ENCODE measurements around the gene PRKD1. TPM values are rescaled to one million over a fixed set of nuclear protein-coding genes. Genes with fewer than 3 reads are reported as not detected.
"Not testable (repeated sequence)": the region's sequence is repeated elsewhere in the genome, so short reads cannot be mapped to it uniquely, and the experiment has no call there.

PRKD1 gene
- total RNA-seq, 3 donors from 2014 or later (not counting 1 experiment from before 2014, with no cell fraction given): not detected

DNA sequence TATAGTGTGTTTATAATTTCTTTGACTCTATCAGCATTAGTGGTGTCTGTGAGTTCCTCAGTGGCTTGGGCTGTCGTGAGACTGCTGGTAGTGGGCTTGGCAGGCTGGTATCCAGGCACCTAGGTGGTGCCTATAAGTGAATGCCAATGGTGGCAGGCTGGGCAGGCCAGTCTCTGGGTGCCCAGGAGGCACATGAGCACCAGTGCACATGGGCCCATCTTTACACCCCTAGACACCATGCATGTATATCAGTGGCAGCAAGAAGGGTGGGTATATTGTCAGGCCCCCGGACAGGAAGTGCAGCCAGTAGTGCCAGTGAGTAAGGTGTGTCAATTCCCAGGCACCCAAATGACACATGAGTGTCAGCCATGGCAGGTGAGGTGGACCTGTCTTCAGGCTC lies 138.2 kb downstream of the PRKD1 start:
- Histone ChIP-seq H3K27ac (ENCODE audit: low read length) (no peak overlapping the region), H3K9me3 (ENCODE audit: control insufficient read depth, insufficient read depth, low read length) (peaks cover 3% of the 10 kb centered on the region), H3K27me3 (ENCODE audit: control insufficient read depth, insufficient read depth, low read length) (no peaks in the 10 kb centered on the region), H3K4me1 (ENCODE audit: control insufficient read depth, insufficient read depth, low read length) (no peaks in the 10 kb centered on the region), H3K4me3 (ENCODE audit: low read length) (no peak overlapping the region), H3K36me3 (ENCODE audit: control insufficient read depth, insufficient read depth, low read length) (no peaks in the 10 kb centered on the region)
- Mint-ChIP-seq H3K27ac (no peak overlapping the region), H3K4me3 (no peak overlapping the region), H3K4me1 (no peaks in the 10 kb centered on the region), H3K27me3 (ENCODE audit: low read depth in 2 of 2) (no peaks in the 10 kb centered on the region), H3K36me3 (peaks cover 10% of the 10 kb centered on the region), H3K9me3 (peaks cover 16 to 24% of the 10 kb centered on the region in 2 donors)
- no peak for ATAC-seq
- TF ChIP-seq, protein P1, sequence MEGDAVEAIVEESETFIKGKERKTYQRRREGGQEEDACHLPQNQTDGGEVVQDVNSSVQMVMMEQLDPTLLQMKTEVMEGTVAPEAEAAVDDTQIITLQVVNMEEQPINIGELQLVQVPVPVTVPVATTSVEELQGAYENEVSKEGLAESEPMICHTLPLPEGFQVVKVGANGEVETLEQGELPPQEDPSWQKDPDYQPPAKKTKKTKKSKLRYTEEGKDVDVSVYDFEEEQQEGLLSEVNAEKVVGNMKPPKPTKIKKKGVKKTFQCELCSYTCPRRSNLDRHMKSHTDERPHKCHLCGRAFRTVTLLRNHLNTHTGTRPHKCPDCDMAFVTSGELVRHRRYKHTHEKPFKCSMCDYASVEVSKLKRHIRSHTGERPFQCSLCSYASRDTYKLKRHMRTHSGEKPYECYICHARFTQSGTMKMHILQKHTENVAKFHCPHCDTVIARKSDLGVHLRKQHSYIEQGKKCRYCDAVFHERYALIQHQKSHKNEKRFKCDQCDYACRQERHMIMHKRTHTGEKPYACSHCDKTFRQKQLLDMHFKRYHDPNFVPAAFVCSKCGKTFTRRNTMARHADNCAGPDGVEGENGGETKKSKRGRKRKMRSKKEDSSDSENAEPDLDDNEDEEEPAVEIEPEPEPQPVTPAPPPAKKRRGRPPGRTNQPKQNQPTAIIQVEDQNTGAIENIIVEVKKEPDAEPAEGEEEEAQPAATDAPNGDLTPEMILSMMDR (IDR thresholded peaks at IDR 0.05): no peak
- intact Hi-C loops (cut with micrococcal nuclease): no loop called here
- DNase-seq: no peak
- 75% methylated on average over 2 of the region's 2 CpGs for WGBS (ENCODE audit: insufficient coverage)

DNA sequence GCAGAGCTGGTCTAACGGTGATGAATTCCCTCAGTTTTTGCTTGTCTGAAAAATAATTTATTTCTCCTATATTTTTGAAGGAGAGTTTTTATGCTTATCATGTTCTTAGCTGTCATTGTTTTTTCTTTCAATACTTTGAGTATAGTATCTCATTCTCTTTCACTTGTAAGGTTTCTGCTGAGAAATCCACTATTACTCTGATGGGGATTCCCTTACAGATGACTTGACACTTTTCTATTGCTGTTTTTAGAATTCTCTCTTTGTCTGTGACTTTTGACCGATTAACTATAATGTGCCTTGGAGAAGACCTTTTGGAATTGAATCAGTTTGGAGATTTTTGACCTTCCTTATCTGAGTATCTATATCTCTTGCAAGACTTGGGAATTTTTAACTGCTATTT lies 139.6 kb downstream of the PRKD1 start:
- Mint-ChIP-seq H3K27ac (no peak overlapping the region), H3K9me3 (peaks cover 18 to 22% of the 10 kb centered on the region in 2 donors), H3K4me3 (no peak overlapping the region), H3K4me1 (no peaks in the 10 kb centered on the region), H3K36me3 (peaks cover 10% of the 10 kb centered on the region), H3K27me3 (ENCODE audit: low read depth in 2 of 2) (no peaks in the 10 kb centered on the region)
- ATAC-seq (no peak), DNase-seq (no peak)
- 88% methylated on average over 1 of the region's 2 CpGs for WGBS (ENCODE audit: insufficient coverage)
- Histone ChIP-seq H3K27me3 (ENCODE audit: control insufficient read depth, insufficient read depth, low read length) (no peaks in the 10 kb centered on the region), H3K27ac (ENCODE audit: low read length) (no peak overlapping the region), H3K36me3 (ENCODE audit: control insufficient read depth, insufficient read depth, low read length) (no peaks in the 10 kb centered on the region), H3K9me3 (ENCODE audit: control insufficient read depth, insufficient read depth, low read length) (peaks cover 3% of the 10 kb centered on the region), H3K4me1 (ENCODE audit: control insufficient read depth, insufficient read depth, low read length) (no peaks in the 10 kb centered on the region), H3K4me3 (ENCODE audit: low read length) (no peak overlapping the region)
- TF ChIP-seq, protein P1 (IDR thresholded peaks at IDR 0.05): no peak
- intact Hi-C loops (cut with micrococcal nuclease): no loop called here

DNA sequence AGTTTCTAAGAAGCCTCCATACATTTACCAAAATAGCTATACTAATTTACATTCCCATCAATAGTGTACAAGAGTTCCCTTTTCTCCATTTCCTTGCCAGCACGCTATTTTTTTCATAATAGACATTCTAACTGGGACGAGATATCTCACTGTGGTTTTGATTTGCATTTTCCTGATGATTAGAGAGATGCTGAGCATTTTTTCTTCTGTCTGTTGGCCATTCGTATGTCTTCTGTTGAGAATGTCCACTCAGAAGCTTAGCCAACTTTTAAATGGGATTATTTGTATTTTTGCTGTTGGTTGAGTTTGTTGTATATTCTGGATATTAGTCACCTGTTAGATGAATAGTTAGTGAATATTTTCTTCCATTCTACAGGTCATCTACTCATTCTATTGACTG lies 144.1 kb downstream of the PRKD1 start:
- Mint-ChIP-seq H3K27ac (no peak overlapping the region), H3K27me3 (ENCODE audit: low read depth in 2 of 2) (no peaks in the 10 kb centered on the region), H3K4me1 (no peaks in the 10 kb centered on the region), H3K4me3 (no peak overlapping the region), H3K36me3 (peaks cover 10% of the 10 kb centered on the region), H3K9me3 (peaks cover 15 to 19% of the 10 kb centered on the region in 2 donors)
- H3K27me3 ChIP-seq (ENCODE audit: control insufficient read depth, insufficient read depth, low read length): no peaks in the 10 kb centered on the region
- intact Hi-C loops (cut with micrococcal nuclease): no loop called here
- no peaks in the 10 kb centered on the region for H3K9me3 ChIP-seq (ENCODE audit: control insufficient read depth, insufficient read depth, low read length)
- ATAC-seq (no peak), DNase-seq (no peak)
- H3K4me3 ChIP-seq (ENCODE audit: low read length): no peak overlapping the region
- H3K36me3 ChIP-seq (ENCODE audit: control insufficient read depth, insufficient read depth, low read length): no peaks in the 10 kb centered on the region
- 83% methylated on average over 2 of the region's 3 CpGs for WGBS (ENCODE audit: insufficient coverage)
- H3K4me1 ChIP-seq (ENCODE audit: control insufficient read depth, insufficient read depth, low read length): no peaks in the 10 kb centered on the region
- H3K27ac ChIP-seq (ENCODE audit: low read length): no peak overlapping the region
- TF ChIP-seq, protein P1 (IDR thresholded peaks at IDR 0.05): no peak

DNA sequence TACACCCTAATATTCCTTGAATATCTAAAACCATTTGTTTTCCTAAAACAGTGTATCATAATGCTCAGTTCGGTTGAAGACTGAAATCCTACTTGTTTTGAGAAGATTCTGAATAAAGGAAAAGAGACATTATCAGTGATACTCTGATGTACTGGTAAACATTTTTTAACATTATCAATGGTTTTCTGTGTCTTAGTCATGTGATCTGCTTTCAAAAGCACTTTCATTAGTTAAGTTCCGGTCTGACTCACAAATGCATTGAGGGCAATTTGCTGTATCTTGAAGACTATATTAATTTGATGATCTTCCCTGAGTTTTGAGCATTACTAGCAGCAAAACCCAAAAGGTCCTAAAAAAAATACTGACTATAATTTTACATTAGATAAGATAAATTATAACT lies 145.6 kb downstream of the PRKD1 start:
- Mint-ChIP-seq H3K27me3 (ENCODE audit: low read depth in 2 of 2) (no peaks in the 10 kb centered on the region), H3K9me3 (peaks cover 16 to 17% of the 10 kb centered on the region in 2 donors), H3K4me3 (no peak overlapping the region), H3K27ac (no peak overlapping the region), H3K4me1 (no peaks in the 10 kb centered on the region), H3K36me3 (peaks cover 10% of the 10 kb centered on the region)
- Histone ChIP-seq H3K36me3 (ENCODE audit: control insufficient read depth, insufficient read depth, low read length) (no peaks in the 10 kb centered on the region), H3K4me1 (ENCODE audit: control insufficient read depth, insufficient read depth, low read length) (no peaks in the 10 kb centered on the region), H3K27me3 (ENCODE audit: control insufficient read depth, insufficient read depth, low read length) (no peaks in the 10 kb centered on the region), H3K9me3 (ENCODE audit: control insufficient read depth, insufficient read depth, low read length) (no peaks in the 10 kb centered on the region), H3K27ac (ENCODE audit: low read length) (no peak overlapping the region), H3K4me3 (ENCODE audit: low read length) (no peak overlapping the region)
- intact Hi-C loops (cut with micrococcal nuclease): no loop called here
- WGBS (ENCODE audit: insufficient coverage): 86% methylated on average over 1 of the region's 2 CpGs
- no peak for DNase-seq
- no peak for ATAC-seq
- TF ChIP-seq, protein P1 (IDR thresholded peaks at IDR 0.05): no peak

DNA sequence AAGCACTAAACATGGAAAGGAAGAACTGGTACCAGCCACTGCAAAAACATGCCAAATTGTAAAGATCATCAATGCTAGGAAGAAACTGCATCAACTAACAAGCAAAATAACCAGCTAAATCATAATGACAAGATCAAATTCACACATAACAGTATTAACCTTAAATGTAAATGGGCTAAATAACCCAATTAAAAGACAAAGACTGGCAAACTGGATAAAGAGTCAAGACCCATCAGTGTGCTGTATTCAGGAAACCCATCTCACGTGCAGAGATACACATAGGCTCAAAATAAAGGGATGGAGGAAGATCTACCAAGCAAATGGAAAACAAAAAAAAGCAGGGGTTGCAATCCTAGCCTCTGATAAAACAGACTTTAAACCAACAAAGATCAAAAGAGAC lies 150.5 kb downstream of the PRKD1 start:
- H3K27ac Mint-ChIP-seq; H3K4me3 ChIP-seq (ENCODE audit: low read length); H3K4me1 ChIP-seq (ENCODE audit: control insufficient read depth, insufficient read depth, low read length); H3K36me3 Mint-ChIP-seq; H3K27me3 ChIP-seq (ENCODE audit: control insufficient read depth, insufficient read depth, low read length); DNase-seq; H3K27ac ChIP-seq (ENCODE audit: low read length); H3K4me1 Mint-ChIP-seq; H3K9me3 ChIP-seq (ENCODE audit: control insufficient read depth, insufficient read depth, low read length); ATAC-seq; H3K36me3 ChIP-seq (ENCODE audit: control insufficient read depth, insufficient read depth, low read length); intact Hi-C loops (cut with micrococcal nuclease); H3K27me3 Mint-ChIP-seq (ENCODE audit: low read depth in 2 of 2); H3K4me3 Mint-ChIP-seq: not testable (repeated sequence)
- WGBS (ENCODE audit: insufficient coverage): no CpG with 5 or more reads among the region's 1 CpG
- peaks cover 13 to 25% of the 10 kb centered on the region in 2 donors for H3K9me3 Mint-ChIP-seq
